ENCODE results near the gene IFNL2.
"Not testable (repeated sequence)": the region's sequence is repeated elsewhere in the genome, so short reads cannot be mapped to it uniquely, and the experiment has no call there.

The IFNL2 gene

GRCh38 chr19:39297931-39298634, 29.9 kb downstream of the IFNL2 start:
- peak; percentile 28 for DNase-seq (ENCODE audit: low read depth)

- DNase-seq (ENCODE audit: low read depth): no peak
Observed at GRCh38 chr19:39299404-39299803, 31.2 kb downstream of the IFNL2 start.

GRCh38 chr19:39299832-39300231, 31.6 kb downstream of the IFNL2 start:
- no peak for DNase-seq (ENCODE audit: low read depth)

GRCh38 chr19:39301021-39301420, 32.8 kb downstream of the IFNL2 start:
- no peak for DNase-seq (ENCODE audit: low read depth)

- no peak for DNase-seq (ENCODE audit: low read depth)
Observed at GRCh38 chr19:39301562-39301961, 33.4 kb downstream of the IFNL2 start.

GRCh38 chr19:39303373-39304184, 35.4 kb downstream of the IFNL2 start:
- no peak for DNase-seq (ENCODE audit: low read depth)

GRCh38 chr19:39304185-39304513, 36.0 kb downstream of the IFNL2 start:
- DNase-seq (ENCODE audit: low read depth): no peak

GRCh38 chr19:39304701-39305571, 36.7 kb downstream of the IFNL2 start:
- DNase-seq (ENCODE audit: low read depth): no peak

- DNase-seq (ENCODE audit: low read depth): no peak
Observed at GRCh38 chr19:39306075-39306474, 37.9 kb downstream of the IFNL2 start.

GRCh38 chr19:39307046-39307821, 39.0 kb downstream of the IFNL2 start:
- no peak for DNase-seq (ENCODE audit: low read depth)

GRCh38 chr19:39307822-39308530, 39.8 kb downstream of the IFNL2 start:
- DNase-seq (ENCODE audit: low read depth): no peak

- no peak for DNase-seq (ENCODE audit: low read depth)
Observed at GRCh38 chr19:39308531-39309304, 40.5 kb downstream of the IFNL2 start.

- DNase-seq (ENCODE audit: low read depth): not testable (repeated sequence)
Observed at GRCh38 chr19:39309305-39309670, 41.1 kb downstream of the IFNL2 start.

- no peak for DNase-seq (ENCODE audit: low read depth)
Observed at GRCh38 chr19:39310558-39311311, 42.5 kb downstream of the IFNL2 start.

GRCh38 chr19:39314016-39314728, 46.0 kb downstream of the IFNL2 start:
- DNase-seq (ENCODE audit: low read depth): no peak

- no peak for DNase-seq (ENCODE audit: low read depth)
Observed at GRCh38 chr19:39315933-39316332, 47.7 kb downstream of the IFNL2 start.

GRCh38 chr19:39316627-39317321, 48.6 kb downstream of the IFNL2 start:
- DNase-seq (ENCODE audit: low read depth): no peak

GRCh38 chr19:39317476-39317875, 49.3 kb downstream of the IFNL2 start:
- no peak for DNase-seq (ENCODE audit: low read depth)

All from stimulated activated CD8-positive, alpha-beta memory T cell treated with anti-CD3 and anti-CD28 coated beads, Interleukin-12 subunit alpha, Interleukin-12 subunit beta, amount 100 ng/mL, for 1 hour (primary cell).